Measurements from ENCODE around the gene INTS7.

The INTS7 gene, protein sequence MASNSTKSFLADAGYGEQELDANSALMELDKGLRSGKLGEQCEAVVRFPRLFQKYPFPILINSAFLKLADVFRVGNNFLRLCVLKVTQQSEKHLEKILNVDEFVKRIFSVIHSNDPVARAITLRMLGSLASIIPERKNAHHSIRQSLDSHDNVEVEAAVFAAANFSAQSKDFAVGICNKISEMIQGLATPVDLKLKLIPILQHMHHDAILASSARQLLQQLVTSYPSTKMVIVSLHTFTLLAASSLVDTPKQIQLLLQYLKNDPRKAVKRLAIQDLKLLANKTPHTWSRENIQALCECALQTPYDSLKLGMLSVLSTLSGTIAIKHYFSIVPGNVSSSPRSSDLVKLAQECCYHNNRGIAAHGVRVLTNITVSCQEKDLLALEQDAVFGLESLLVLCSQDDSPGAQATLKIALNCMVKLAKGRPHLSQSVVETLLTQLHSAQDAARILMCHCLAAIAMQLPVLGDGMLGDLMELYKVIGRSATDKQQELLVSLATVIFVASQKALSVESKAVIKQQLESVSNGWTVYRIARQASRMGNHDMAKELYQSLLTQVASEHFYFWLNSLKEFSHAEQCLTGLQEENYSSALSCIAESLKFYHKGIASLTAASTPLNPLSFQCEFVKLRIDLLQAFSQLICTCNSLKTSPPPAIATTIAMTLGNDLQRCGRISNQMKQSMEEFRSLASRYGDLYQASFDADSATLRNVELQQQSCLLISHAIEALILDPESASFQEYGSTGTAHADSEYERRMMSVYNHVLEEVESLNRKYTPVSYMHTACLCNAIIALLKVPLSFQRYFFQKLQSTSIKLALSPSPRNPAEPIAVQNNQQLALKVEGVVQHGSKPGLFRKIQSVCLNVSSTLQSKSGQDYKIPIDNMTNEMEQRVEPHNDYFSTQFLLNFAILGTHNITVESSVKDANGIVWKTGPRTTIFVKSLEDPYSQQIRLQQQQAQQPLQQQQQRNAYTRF

DNA sequence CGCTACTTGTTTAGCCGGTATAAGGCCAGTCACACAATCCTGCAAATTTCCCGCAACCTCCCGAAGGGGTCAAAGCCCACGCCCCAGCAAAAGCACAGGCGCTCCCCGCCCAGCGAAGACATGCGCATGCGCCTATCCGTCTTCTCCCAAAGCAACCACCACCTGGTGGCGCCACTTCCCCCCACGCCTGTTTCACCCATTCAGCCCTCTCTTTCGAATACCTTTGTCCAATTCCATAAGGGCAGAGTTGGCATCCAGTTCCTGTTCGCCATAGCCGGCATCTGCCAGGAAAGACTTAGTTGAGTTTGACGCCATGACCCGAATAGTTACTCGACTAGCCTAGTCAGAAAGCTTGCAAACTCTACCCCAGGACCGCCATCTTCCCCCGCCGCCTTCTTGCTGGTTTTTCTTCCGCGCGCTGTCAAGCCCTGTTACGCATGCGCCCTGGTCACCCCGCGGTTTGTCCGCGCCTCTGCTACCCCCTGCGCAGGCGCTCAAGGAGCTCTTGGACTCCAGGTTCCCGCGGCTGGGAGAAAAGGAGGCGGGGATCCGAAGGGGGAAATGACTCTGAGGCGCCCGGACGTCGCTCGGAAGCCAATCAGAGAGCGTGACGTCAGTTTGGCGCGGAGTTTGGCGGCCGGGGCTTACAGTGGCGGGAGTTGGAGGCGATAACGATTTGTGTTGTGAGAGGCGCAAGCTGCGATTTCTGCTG is at the start of gene INTS7, which contains the start of gene DTL:
Gene INTS7, minus strand, starts transcription at position 435 of the 712 bp plus-strand sequence. Its CDS starts 120 bp downstream, at position 315.
Gene DTL, plus strand, starts transcription at position 626 of the 712 bp plus-strand sequence. CDS start 143 bp downstream, outside the sequence.
- peak; percentile 99 for DNase-seq (ENCODE audit: low read depth)
- TF ChIP-seq, protein P1, sequence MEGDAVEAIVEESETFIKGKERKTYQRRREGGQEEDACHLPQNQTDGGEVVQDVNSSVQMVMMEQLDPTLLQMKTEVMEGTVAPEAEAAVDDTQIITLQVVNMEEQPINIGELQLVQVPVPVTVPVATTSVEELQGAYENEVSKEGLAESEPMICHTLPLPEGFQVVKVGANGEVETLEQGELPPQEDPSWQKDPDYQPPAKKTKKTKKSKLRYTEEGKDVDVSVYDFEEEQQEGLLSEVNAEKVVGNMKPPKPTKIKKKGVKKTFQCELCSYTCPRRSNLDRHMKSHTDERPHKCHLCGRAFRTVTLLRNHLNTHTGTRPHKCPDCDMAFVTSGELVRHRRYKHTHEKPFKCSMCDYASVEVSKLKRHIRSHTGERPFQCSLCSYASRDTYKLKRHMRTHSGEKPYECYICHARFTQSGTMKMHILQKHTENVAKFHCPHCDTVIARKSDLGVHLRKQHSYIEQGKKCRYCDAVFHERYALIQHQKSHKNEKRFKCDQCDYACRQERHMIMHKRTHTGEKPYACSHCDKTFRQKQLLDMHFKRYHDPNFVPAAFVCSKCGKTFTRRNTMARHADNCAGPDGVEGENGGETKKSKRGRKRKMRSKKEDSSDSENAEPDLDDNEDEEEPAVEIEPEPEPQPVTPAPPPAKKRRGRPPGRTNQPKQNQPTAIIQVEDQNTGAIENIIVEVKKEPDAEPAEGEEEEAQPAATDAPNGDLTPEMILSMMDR (IDR thresholded peaks at IDR 0.05; ENCODE audit: low read length, missing control alignments) = peak; percentile 87
- peak within 1 kb of the TSS; percentile 81 for H3K4me3 ChIP-seq (replicated peaks; ENCODE audit: low read depth, low read length)

DNA sequence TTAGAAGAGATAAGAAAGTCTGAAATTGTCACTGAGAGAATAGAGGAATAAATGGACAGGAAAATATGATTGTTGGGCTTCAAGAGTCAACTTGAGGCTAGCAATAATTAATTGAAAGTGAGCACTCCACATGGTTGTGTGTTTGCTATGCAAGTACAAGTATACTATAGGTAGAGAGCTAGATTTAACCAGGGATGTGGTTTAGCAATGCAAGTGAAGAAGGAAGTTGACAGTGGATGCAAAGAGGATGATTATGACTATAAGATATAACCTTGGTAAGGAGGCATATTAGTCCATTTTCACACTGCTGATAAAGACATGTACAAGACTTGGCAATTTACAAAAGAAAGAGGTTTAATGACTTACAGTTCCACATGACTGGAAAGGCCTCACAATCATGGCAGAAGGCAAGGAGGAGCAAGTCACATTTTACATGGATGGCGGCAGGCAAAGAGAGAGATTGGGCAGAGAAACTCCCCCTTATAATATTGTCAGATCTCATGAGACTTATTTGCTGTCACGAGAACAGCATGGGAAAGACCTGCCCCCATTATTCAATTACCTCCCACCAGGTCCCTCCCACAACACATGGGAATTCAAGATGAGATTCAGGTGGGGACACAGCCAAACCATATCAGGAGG is 47.5 kb upstream of the INTS7 start:
- TF ChIP-seq, protein P1 (IDR thresholded peaks at IDR 0.05; ENCODE audit: low read length, missing control alignments) = no peak

DNA sequence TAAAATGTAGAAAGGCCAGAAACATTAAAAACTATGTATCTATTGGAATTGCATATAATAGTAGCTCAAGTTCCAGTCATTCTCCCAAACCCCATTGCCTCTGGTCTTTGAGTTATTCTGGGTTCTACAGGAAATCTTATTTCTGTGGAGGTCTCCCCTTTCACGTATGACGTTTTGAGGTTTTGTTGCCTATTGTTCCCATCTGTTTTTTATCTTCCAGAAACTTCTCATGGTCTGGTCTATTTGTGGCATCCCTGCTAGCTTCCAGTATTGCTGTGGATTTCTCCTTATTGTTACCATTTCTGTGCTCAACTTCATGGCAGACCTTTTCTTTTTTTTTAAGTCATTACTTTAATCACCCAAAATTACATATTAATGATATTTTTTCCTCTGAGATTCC is 43.5 kb upstream of the INTS7 start:
- H3K4me3 ChIP-seq (replicated peaks; ENCODE audit: low read depth, low read length) = no peak overlapping the region
- TF ChIP-seq, protein P1 (IDR thresholded peaks at IDR 0.05; ENCODE audit: low read length, missing control alignments) = no peak
- DNase-seq (ENCODE audit: low read depth) = no peak

More for the DNA sequence above, 47.5 kb upstream of the INTS7 start:
- DNase-seq (ENCODE audit: low read depth) = no peak
- H3K4me3 ChIP-seq (replicated peaks; ENCODE audit: low read depth, low read length) = no peak overlapping the region

DNA sequence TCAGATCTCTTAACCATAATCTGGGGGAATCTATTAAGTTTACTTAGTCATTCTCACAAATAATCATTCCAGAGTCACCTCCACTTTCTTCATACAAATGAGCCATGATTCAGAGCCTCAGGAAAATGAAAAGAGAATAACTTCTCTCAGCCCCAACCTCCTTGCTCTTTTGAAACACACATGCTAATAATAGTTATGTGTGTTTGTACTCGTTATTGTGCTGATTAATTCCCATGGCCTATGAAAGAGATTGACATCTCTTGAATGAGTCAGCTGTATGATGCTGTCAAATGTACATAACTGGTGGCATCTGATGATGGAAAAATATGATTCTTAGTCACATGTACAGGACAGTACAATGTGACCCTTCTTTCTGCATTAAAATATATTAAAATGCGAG is 41.7 kb upstream of the INTS7 start:
- TF ChIP-seq, protein P1 (IDR thresholded peaks at IDR 0.05; ENCODE audit: low read length, missing control alignments) = no peak
- DNase-seq (ENCODE audit: low read depth) = no peak
- H3K4me3 ChIP-seq (replicated peaks; ENCODE audit: low read depth, low read length) = no peak overlapping the region

DNA sequence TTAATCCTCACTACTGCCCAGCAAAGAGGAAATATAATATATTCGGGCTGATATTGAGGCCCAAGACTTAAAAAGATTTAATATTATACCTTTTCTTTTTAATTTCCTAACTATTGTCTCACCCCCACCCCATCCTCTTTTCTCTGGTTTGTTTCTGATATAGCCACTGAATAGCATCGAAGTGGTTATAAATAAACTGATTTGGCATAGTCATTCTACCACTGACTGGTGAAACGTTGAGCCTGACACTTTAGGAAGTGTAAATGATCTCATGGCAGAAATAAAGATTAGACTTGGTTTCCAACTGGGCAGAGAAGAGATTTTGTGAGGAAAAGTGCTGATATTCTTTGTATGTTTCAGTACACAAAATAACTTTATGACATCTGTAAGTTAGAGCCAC is 39.5 kb upstream of the INTS7 start:
- TF ChIP-seq, protein P1 (IDR thresholded peaks at IDR 0.05; ENCODE audit: low read length, missing control alignments) = no peak

DNA sequence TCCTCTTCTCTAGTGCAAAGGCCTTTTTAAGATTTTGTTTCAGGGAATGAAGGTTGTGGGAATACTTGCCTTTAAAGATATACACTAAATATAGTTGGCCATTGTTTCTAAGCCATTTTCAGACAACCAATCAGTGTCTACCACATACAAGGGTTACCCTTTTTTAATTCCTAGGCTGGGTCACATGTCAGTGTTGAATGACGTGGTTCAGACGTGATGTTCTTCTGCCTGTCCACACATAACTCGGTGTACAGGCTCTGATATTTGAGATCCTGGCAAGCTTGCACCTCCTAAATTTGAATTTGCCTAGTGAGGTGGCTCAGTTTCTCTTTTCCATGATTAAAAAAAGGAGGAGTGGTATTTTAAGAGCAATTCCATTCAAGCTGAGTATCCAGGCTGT is 39.0 kb upstream of the INTS7 start:
- no peak overlapping the region for H3K4me3 ChIP-seq (replicated peaks; ENCODE audit: low read depth, low read length)
- TF ChIP-seq, protein P1 (IDR thresholded peaks at IDR 0.05; ENCODE audit: low read length, missing control alignments) = no peak
- DNase-seq (ENCODE audit: low read depth) = no peak

More for the DNA sequence above, 39.5 kb upstream of the INTS7 start:
- DNase-seq (ENCODE audit: low read depth) = no peak
- no peak overlapping the region for H3K4me3 ChIP-seq (replicated peaks; ENCODE audit: low read depth, low read length)

All from fibroblast of pulmonary artery (primary cell).